ENCODE measurements around the gene WSB1. TPM values are rescaled to one million over a fixed set of nuclear protein-coding genes. Genes with fewer than 3 reads are reported as not detected.

Gene WSB1
- total and polyA plus RNA-seq, 2 of the 8 experiments (the other 6 are each of a cell fraction or from before 2014, with no cell fraction given), result 113 to 140 TPM

DNA sequence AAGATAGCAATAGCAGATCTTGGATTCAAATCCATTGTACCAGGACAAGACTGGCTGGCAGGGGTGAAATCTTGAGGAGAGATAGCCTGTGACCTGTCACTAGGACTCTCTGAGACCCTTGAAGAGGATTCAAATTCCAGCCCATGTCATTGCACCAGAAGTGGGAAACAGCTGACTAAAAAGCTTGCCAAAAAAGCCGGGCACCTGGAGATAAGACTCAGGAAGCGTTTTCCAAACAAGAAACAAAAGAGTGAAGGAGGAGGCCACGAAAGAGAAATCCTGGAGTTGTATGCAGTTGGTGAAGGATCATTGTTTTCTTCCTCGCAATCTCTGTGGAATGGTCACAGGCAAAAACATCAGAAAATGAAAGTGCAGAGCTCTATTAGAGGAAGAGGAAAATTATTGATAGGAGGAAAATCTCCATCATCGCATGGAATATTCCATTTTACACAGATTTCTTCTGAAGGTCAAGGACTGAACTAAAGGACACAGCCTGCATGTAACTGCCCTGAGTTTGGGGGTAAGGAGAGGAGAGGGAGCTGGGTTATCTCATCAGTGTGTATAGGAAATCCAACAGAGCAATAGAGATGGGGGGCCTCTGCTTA lies 9.0 kb upstream of the WSB1 start (continued):
- TF ChIP-seq SIN3A (conservative IDR thresholded peaks at IDR 0.05 in 1 of 2, IDR thresholded peaks at IDR 0.05 in 1 of 2; ENCODE audit: low read depth in 1 of 2, low read length in 2 of 2) (no peak), TAF1 (IDR thresholded peaks at IDR 0.05; ENCODE audit: low read depth, low read length) (no peak), NRF1 (IDR thresholded peaks at IDR 0.05; ENCODE audit: low read depth, low read length) (no peak), YY1 (IDR thresholded peaks at IDR 0.05; ENCODE audit: low read depth, low read length) (no peak), CHD2 (IDR thresholded peaks at IDR 0.05; ENCODE audit: low read length) (no peak), BACH1 (IDR thresholded peaks at IDR 0.05; ENCODE audit: low read length) (no peak), RNF2 (IDR thresholded peaks at IDR 0.05; ENCODE audit: borderline replicate concordance, low read depth, low read length, missing control alignments, poor library complexity, severe bottlenecking) (no peak)

Data from H1 (cell line).